HG02798 (cell line): ENCODE data around the gene TMEM154.

Source experiments
- ATAC-seq: cut with Tn5 transposase; IDR thresholded peaks from one replicate; pipeline ENCODE4 v1.9.1; 2021; ENCODE audit warnings: mild to moderate bottlenecking; ENCODE audit not compliant: unreplicated experiment, poor library complexity

TMEM154 gene, protein sequence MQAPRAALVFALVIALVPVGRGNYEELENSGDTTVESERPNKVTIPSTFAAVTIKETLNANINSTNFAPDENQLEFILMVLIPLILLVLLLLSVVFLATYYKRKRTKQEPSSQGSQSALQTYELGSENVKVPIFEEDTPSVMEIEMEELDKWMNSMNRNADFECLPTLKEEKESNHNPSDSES

DNA sequence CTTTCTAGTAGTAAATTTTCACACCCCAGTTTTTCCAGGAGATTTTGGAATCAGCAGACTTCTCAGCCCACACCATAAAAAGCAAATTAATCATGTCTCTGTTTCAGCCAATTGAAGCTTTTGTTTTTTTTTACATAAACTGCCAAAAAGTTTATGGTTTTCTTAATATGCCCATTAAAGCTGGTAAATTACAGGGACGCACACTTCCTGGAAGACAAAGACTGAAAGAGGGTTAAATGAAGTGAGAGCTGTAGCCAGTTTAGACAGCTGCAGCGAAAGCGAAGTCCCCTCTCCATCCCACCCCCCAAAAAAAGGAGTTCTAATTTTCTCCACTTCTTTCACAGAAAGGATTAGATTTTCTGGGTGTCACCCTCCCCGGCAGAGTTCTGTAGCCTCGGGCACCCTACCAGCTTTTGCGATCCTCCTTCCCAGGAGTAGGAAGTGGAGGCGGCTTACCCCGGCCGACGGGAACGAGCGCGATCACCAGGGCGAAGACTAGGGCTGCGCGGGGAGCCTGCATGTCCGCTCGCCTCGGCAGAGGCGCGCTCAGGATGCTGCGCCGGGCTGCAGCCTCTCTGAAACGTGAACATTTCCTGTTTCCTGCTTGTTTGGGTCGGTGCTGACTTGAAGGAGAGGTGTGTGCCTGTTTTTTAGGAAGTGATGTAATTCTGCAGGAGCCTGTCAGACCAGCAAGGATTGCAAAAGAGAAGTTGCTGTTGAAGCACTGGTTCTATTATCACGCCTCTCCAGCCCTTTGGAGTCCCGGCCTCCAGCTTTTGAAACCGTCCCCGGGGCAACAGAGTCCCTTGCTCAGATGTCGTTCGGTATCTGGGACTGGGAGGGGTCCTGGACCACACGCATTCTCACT lies at the start of gene TMEM154:
Gene TMEM154 (minus strand): TSS at position 584 of the 868 bp plus-strand sequence. CDS start 64 bp downstream, at position 520.
- ATAC-seq, result peak; percentile 63

- ATAC-seq, result no peak
Observed at GRCh38 chr4:152729466-152729865, 49.7 kb upstream of the TMEM154 start.

GRCh38 chr4:152728343-152728742 lies 48.5 kb upstream of the TMEM154 start:
- no peak for ATAC-seq

DNA sequence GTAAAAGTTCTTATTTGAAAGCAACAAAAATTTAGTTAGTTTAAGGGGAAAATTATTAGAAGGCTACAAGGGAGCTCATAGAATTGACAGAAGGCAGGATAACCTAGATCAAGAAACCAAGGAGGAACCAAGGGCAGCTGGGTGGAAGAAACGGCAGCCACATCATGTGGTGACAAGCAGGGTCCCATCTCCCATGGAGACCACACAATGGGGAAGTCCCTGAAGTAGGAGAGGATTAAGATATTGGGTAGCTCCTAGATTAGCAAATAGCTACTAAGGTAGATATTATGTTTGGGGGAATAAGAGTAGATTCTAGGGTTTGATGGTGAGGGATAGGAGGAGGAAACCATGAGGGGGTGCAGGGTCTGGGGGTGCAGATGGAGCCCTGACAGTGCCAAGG lies 48.0 kb upstream of the TMEM154 start:
- ATAC-seq, result no peak

GRCh38 chr4:152724494-152724893 lies 44.7 kb upstream of the TMEM154 start:
- ATAC-seq, result no peak

GRCh38 chr4:152723236-152723635 lies 43.4 kb upstream of the TMEM154 start:
- no peak for ATAC-seq

- no peak for ATAC-seq
Observed at GRCh38 chr4:152719801-152720556, 40.2 kb upstream of the TMEM154 start.

- no peak for ATAC-seq
Observed at GRCh38 chr4:152719291-152719690, 39.5 kb upstream of the TMEM154 start.

DNA sequence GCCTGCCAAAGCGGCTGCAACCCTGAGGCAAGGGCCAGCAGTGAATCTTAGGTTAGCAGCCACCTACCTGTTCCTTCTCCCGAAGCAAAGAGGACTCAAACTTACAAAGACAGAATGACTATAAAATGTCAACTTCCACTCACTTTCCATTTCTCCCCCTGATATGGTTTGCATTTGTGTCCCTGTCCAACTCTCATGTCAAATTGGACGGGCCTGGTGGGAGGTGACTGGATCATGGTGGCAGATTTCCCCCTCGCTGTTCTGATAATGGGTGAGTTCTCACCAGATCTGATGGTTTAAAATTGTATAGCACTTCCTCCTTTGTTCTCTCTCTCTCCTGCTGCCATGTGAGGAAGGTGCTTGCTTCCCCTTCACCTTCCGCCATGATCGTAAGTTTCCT lies 35.3 kb upstream of the TMEM154 start:
- no peak for ATAC-seq

GRCh38 chr4:152713951-152714705 lies 34.3 kb upstream of the TMEM154 start:
- ATAC-seq, result no peak

- peak; percentile 71 for ATAC-seq
Observed at GRCh38 chr4:152709675-152710438, 30.1 kb upstream of the TMEM154 start.

DNA sequence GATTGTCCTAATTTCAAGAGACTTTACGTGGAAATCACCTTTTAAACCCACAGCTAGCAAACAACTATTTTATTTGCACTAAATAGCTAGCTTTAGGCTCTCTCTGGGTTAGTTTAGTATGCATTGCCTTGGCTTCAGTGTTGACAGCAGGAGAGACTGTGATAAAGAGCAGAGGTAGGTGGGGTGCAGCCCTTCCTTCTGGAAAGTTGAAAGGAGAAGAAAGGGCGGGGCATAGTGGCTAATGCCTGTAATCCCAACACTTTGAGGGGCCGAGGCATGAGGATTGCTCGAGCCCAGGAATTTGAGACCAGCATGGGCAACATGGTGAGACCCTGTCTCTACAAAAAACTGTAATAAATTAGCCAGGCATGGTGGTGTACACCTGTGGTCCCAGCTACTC lies 29.0 kb upstream of the TMEM154 start:
- no peak for ATAC-seq

- ATAC-seq, result no peak
Observed at GRCh38 chr4:152708361-152708760, 28.6 kb upstream of the TMEM154 start.

DNA sequence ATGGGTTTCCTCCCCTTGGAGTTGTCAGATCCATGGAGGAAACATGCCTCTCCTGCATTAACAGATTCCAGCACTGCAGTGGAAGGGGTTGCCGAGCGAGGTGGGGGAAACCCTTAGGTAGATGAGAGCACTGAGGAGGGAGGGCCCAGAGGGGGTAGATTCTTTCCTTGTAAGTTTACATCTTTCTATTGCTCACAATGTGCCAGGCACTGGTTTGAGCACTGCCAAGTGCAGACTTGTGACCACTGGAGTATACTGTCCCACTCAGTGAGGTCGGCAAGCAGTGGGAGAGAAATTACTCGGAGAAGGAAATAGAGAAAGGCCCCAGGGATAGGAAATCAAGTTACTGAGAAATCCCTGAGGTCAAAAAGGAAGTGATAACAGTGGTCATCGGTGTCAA lies 27.8 kb upstream of the TMEM154 start:
- ATAC-seq, result no peak

DNA sequence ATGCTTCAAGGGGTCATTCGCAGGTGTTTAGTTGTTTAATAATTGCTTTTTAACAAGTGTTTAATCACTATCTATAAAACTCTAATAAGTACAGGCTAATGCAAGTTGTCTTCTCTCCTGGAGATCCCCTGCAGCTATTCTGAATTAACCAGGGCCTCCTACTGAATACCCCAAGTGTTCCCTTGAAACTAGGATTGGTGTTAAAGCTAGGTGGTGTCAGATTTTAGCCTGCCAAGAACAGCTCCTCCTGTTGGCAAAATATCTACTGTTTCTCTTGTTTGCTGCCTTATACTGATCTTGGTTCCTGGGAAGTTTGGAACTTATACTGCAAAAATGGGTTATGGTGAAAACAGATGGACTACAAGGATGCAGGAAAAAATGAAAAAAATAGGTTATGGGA lies 26.1 kb upstream of the TMEM154 start:
- ATAC-seq, result no peak

- ATAC-seq, result no peak
Observed at GRCh38 chr4:152704788-152705187, 25.0 kb upstream of the TMEM154 start.

GRCh38 chr4:152700151-152700550 lies 20.4 kb upstream of the TMEM154 start:
- ATAC-seq, result no peak

GRCh38 chr4:152699313-152699712 lies 19.5 kb upstream of the TMEM154 start:
- no peak for ATAC-seq

DNA sequence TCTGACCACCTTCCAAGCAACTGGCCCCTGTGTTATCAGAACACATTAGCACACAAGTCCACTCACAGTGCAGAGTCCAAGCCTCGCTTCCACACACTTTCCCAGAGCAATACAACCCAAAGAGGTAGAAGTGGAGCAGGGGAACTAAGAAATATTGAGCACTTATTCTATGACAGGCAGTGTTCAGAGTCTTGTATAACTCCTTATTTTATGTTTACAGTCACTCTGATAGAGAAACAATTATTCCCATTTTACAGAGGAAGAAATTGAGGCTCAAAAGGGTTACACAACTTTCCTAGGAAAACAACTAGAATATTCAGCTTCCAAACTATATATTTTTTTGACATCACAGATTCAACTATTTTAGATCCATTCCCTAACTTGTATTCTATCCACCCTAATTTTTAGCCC lies 18.3 kb upstream of the TMEM154 start:
- no peak for ATAC-seq
